COLO829 (cell line): ENCODE results near the gene ITGA3.

ENCODE experiments used
- DNase-seq: peaks from one replicate; pipeline ENCODE4 v3.0.0; 2012; ENCODE audit warnings: low spot score

The ITGA3 gene

GRCh38 chr17:50094753-50095619, 39.1 kb downstream of the ITGA3 start, which contains the start of gene PDK2:
PDK2 (plus strand) TSS chr17:50095351; CDS start chr17:50095436, 85 bp downstream.
- peak; percentile 96 for DNase-seq

- DNase-seq: no peak
Measured at GRCh38 chr17:50095626-50096037, 39.7 kb downstream of the ITGA3 start.

- no peak for DNase-seq
Measured at GRCh38 chr17:50096092-50096491, 40.2 kb downstream of the ITGA3 start.

GRCh38 chr17:50096758-50097157, 40.8 kb downstream of the ITGA3 start:
- DNase-seq: no peak

- no peak for DNase-seq
Measured at GRCh38 chr17:50097455-50097854, 41.5 kb downstream of the ITGA3 start.

- no peak for DNase-seq
Measured at GRCh38 chr17:50097926-50098325, 42.0 kb downstream of the ITGA3 start.

- DNase-seq: no peak
Measured at GRCh38 chr17:50098583-50098982, 42.7 kb downstream of the ITGA3 start.

- DNase-seq: no peak
Measured at GRCh38 chr17:50099003-50099402, 43.1 kb downstream of the ITGA3 start.

GRCh38 chr17:50100480-50100883, 44.6 kb downstream of the ITGA3 start:
- DNase-seq: no peak

GRCh38 chr17:50100921-50101345, 45.0 kb downstream of the ITGA3 start:
- no peak for DNase-seq

- no peak for DNase-seq
Measured at GRCh38 chr17:50101346-50102163, 45.6 kb downstream of the ITGA3 start.

- DNase-seq: no peak
Measured at GRCh38 chr17:50102164-50102991, 46.5 kb downstream of the ITGA3 start.

GRCh38 chr17:50103252-50103651, 47.3 kb downstream of the ITGA3 start:
- DNase-seq: no peak

GRCh38 chr17:50103941-50104340, 48.0 kb downstream of the ITGA3 start:
- DNase-seq: no peak

GRCh38 chr17:50105811-50106210, 49.9 kb downstream of the ITGA3 start:
- DNase-seq: no peak

- DNase-seq: no peak
Measured at GRCh38 chr17:50106393-50107131, 50.7 kb downstream of the ITGA3 start.

GRCh38 chr17:50107790-50108414, 52.0 kb downstream of the ITGA3 start:
- DNase-seq: no peak

- DNase-seq: no peak
Measured at GRCh38 chr17:50108556-50108955, 52.6 kb downstream of the ITGA3 start.

GRCh38 chr17:50109207-50109606, 53.3 kb downstream of the ITGA3 start:
- DNase-seq: no peak

GRCh38 chr17:50109785-50110184, 53.9 kb downstream of the ITGA3 start:
- DNase-seq: no peak
